CD14-positive monocyte (primary cell): ENCODE results near the gene CKAP2L. TPM values are rescaled to one million over a fixed set of nuclear protein-coding genes. Genes with fewer than 3 reads are reported as not detected.

Source experiments
- DNase-seq, 3 donors: peaks; one replicate each; pipeline ENCODE4 v3.0.0-alpha.2; 2011 to 2022
- H2AFZ ChIP-seq: 2 replicates; pipeline ENCODE4 v1.6.0; 2012; ENCODE audit warnings: mild to moderate bottlenecking, low read depth, low read length, inconsistent platforms; ENCODE audit not compliant: insufficient read depth, poor library complexity, severe bottlenecking
- H3K27ac ChIP-seq, 2 donors: 1 replicate in 1 of 2; 2 replicates in 1 of 2; pipeline ENCODE4 v1.5.1; 2012 to 2013; ENCODE audit warnings: low read length in 2 of 2, control low read depth in 1 of 2, inconsistent platforms in 1 of 2, low read depth in 1 of 2, mild to moderate bottlenecking in 1 of 2
- H3K27me3 ChIP-seq, 2 donors: one replicate each; pipeline versions ENCODE4 v1.6.0 to v1.6.1; 2011 to 2013; ENCODE audit warnings: low read length in 2 of 2; ENCODE audit not compliant: control insufficient read depth in 2 of 2, insufficient read depth in 2 of 2
- H3K36me3 ChIP-seq, 2 donors: replicated peaks in 1 of 2; 1 replicate in 1 of 2; 2 replicates in 1 of 2; pipeline versions ENCODE4 v1.5.1 to v1.6.1; 2012 to 2013; ENCODE audit warnings: low read length in 2 of 2, control low read depth in 1 of 2, inconsistent platforms in 1 of 2, mild to moderate bottlenecking in 1 of 2; ENCODE audit not compliant: insufficient read depth in 2 of 2, control insufficient read depth in 1 of 2
- H3K4me1 ChIP-seq, 2 donors: 1 replicate in 1 of 2; 2 replicates in 1 of 2; pipeline versions ENCODE4 v1.5.1 to v1.6.1; 2012 to 2013; ENCODE audit warnings: low read length in 2 of 2, control low read depth in 1 of 2, inconsistent platforms in 1 of 2, mild to moderate bottlenecking in 1 of 2, moderate library complexity in 1 of 2; ENCODE audit not compliant: insufficient read depth in 2 of 2, control insufficient read depth in 1 of 2
- H3K4me2 ChIP-seq: replicated peaks from 2 replicates; pipeline ENCODE3; 2012; ENCODE audit warnings: low read length, moderate library complexity, mild to moderate bottlenecking; ENCODE audit not compliant: poor library complexity, severe bottlenecking; ENCODE audit errors: extremely low read depth
- H3K4me3 ChIP-seq, 3 experiments: fragments of 200-600 bp in 1 of 3; sonication (generic) in 1 of 3; replicated peaks in 1 of 3; 1 replicate in 2 of 3; 2 replicates in 1 of 3; pipeline ENCODE4 v1.5.1; 2011 to 2013; ENCODE audit warnings: low read length in 3 of 3, mild to moderate bottlenecking in 3 of 3, control low read depth in 2 of 3, low read depth in 2 of 3, inconsistent platforms in 1 of 3, moderate library complexity in 1 of 3
- H3K79me2 ChIP-seq: 2 replicates; pipeline ENCODE4 v1.6.0; 2012; ENCODE audit warnings: mild to moderate bottlenecking, control low read depth, inconsistent platforms, low read length, moderate library complexity; ENCODE audit not compliant: insufficient read depth
- H3K9ac ChIP-seq: 2 replicates; pipeline ENCODE4 v1.6.0; 2017; ENCODE audit warnings: low read length, mild to moderate bottlenecking; ENCODE audit not compliant: insufficient read depth, poor library complexity, severe bottlenecking
- H3K9me3 ChIP-seq, 2 donors: replicated peaks in 1 of 2; 1 replicate in 1 of 2; 2 replicates in 1 of 2; pipeline versions ENCODE4 v1.5.1 to v1.6.1; 2012 to 2013; ENCODE audit warnings: low read length in 2 of 2, control low read depth in 1 of 2; ENCODE audit not compliant: control insufficient read depth in 1 of 2, insufficient read depth in 1 of 2
- H4K20me1 ChIP-seq: 2 replicates; pipeline ENCODE4 v1.6.0; 2012; ENCODE audit warnings: mild to moderate bottlenecking, low read length, control low read depth, moderate library complexity; ENCODE audit not compliant: insufficient read depth
- H3K27ac Mint-ChIP-seq, 7 donors: one replicate each; pipeline ENCODE4 v1.8.0; 2020; ENCODE audit warnings: mild to moderate bottlenecking in 7 of 7, mixed read lengths in 7 of 7, moderate library complexity in 6 of 7, inconsistent platforms in 2 of 7
- H3K27me3 Mint-ChIP-seq, 3 donors: one replicate each; pipeline ENCODE4 v1.8.0; 2021 to 2022; ENCODE audit warnings: low read depth in 3 of 3, mild to moderate bottlenecking in 3 of 3, mixed read lengths in 3 of 3, moderate library complexity in 3 of 3, inconsistent platforms in 1 of 3
- H3K36me3 Mint-ChIP-seq, 2 donors: one replicate each; pipeline ENCODE4 v1.8.0; 2020; ENCODE audit warnings: mixed read lengths in 2 of 2, inconsistent platforms in 1 of 2, mild to moderate bottlenecking in 1 of 2
- H3K4me1 Mint-ChIP-seq: one replicate; pipeline ENCODE4 v1.8.0; 2020; ENCODE audit warnings: mild to moderate bottlenecking, mixed read lengths
- H3K4me3 Mint-ChIP-seq, 2 donors: one replicate each; pipeline ENCODE4 v1.8.0; 2020; ENCODE audit warnings: mild to moderate bottlenecking in 2 of 2, mixed read lengths in 2 of 2, moderate library complexity in 1 of 2
- H3K9me3 Mint-ChIP-seq, 7 donors: one replicate each; pipeline ENCODE4 v1.8.0; 2020 to 2022; ENCODE audit warnings: mixed read lengths in 7 of 7, mild to moderate bottlenecking in 6 of 7, moderate library complexity in 6 of 7, inconsistent platforms in 2 of 7
- WGBS: methylation state at CpG from one replicate; pipeline ENCODE4 v1.1.5; 2013; ENCODE audit warnings: missing lambda C conversion rate; ENCODE audit not compliant: insufficient coverage; 5-methylcytosine and 5-hydroxymethylcytosine counted together
- intact Hi-C, 2 donors: fragments of 100-400 bp; cut with micrococcal nuclease; formaldehyde crosslinking; loops; one replicate each; pipeline versions ENCODE4 v1.15.0 to v1.15.1; 2023
- polyA plus RNA-seq, 3 donors: library from polyadenylated mRNA; depleted of rRNA in 1 of 3; unstranded in 2 of 3; stranded (reverse) in 1 of 3; fragments of 300-500 nt in 2 of 3; fragments of >200 nt in 1 of 3; fragmentation: Illumina TruSeq in 2 of 3; gene quantifications; 1 replicate in 2 of 3; 2 replicates in 1 of 3; pipeline ENCODE4 v1.2.3, GENCODE V29; 2012 to 2021
- TF ChIP-seq, protein P1 (sequence below): fragments of 200-600 bp; IDR thresholded peaks from one replicate; pipeline ENCODE4 v1.8.0; 2022; ENCODE audit warnings: antibody characterized with exemption, mild to moderate bottlenecking

CKAP2L gene
- polyA plus RNA-seq, 3 donors: 0.04 to 0.24 TPM; not detected in 1

DNA sequence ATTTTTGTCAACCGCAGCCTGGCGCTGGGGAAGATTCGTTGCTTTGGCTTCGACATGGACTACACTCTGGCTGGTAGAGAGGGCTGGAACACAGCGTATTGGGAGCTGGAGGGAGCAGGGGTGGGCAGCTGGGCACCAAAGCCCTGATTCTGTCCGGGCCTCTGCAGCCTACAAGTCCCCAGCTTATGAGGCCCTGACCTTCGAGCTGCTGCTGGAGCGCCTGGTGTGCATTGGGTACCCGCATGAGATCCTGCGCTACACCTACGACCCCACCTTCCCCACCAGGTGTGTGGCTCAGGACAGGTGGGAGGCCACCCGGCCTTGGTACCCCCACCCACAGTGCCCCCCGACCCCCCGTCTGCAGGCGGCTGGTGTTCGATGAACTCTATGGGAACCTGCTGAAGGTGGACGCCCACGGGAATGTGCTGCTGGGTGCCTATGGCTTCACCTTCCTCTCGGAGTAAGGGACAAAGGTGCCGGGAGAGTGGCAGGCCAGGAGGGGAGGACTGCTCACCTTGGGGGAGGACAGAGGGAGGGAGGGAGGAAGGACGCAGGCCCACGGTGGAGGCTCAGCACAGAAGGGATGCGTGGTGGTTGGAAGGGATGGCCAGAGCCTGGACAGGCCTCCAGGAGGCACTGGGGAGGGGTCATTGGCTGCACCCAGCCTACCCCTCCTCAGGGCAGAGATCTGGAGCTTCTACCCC, 42.4 kb downstream of the CKAP2L start:
- Mint-ChIP-seq H3K9me3 (no peaks in the 10 kb centered on the region), H3K27ac (no peak overlapping the region), H3K27me3 (peaks cover 0 to 2% (median 0%) of the 10 kb centered on the region in 3 donors), H3K4me1 (peaks cover 51% of the 10 kb centered on the region), H3K4me3 (no peak overlapping the region), H3K36me3 (peaks cover 0 to 2% of the 10 kb centered on the region in 2 donors)
- no peaks in the 10 kb centered on the region for H4K20me1 ChIP-seq
- peaks cover 51 to 55% of the 10 kb centered on the region in 2 donors for H3K4me1 ChIP-seq
- H3K4me2 ChIP-seq: no peak overlapping the region
- intact Hi-C loops: loop anchor here (5.0 to 10.0 kb wide), 2 partner anchors 47 to 50 kb away; no protein-coding TSS in a partner anchor
- 97% methylated on average over 13 of the region's 23 CpGs for WGBS
- DNase-seq: no peak
- TF ChIP-seq, protein P1, sequence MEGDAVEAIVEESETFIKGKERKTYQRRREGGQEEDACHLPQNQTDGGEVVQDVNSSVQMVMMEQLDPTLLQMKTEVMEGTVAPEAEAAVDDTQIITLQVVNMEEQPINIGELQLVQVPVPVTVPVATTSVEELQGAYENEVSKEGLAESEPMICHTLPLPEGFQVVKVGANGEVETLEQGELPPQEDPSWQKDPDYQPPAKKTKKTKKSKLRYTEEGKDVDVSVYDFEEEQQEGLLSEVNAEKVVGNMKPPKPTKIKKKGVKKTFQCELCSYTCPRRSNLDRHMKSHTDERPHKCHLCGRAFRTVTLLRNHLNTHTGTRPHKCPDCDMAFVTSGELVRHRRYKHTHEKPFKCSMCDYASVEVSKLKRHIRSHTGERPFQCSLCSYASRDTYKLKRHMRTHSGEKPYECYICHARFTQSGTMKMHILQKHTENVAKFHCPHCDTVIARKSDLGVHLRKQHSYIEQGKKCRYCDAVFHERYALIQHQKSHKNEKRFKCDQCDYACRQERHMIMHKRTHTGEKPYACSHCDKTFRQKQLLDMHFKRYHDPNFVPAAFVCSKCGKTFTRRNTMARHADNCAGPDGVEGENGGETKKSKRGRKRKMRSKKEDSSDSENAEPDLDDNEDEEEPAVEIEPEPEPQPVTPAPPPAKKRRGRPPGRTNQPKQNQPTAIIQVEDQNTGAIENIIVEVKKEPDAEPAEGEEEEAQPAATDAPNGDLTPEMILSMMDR: no peak
- H3K9me3 ChIP-seq: no peaks in the 10 kb centered on the region
- H3K4me3 ChIP-seq: no peak overlapping the region
- H3K79me2 ChIP-seq: no peaks in the 10 kb centered on the region
- no peak overlapping the region for H3K9ac ChIP-seq
- no peak overlapping the region for H2AFZ ChIP-seq
- no peak overlapping the region for H3K27ac ChIP-seq
- H3K27me3 ChIP-seq: no peaks in the 10 kb centered on the region
- no peaks in the 10 kb centered on the region for H3K36me3 ChIP-seq

DNA sequence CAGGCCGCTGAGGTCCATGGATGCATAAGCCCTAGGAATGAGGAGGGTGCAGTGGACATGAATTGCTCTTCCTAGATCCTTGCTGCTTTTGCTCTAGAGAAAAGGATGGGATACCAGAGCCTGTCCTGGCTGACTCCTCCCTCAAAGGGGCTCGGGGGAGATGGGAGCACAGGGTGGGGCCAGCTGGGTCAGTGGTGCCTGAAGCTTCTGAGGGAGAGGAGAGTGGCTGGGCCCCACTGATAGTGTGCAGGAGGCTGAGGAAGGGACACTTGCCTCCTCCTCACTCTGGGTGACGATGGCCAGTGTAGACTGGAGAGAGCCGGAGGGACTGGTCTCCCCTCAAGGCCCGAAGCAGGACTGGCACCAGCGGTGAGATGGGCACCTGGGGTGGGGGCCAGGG, 43.6 kb downstream of the CKAP2L start, which contains the start of gene NT5DC4:
TSS of gene NT5DC4 (plus strand) at position 236 of the 400 bp plus-strand sequence. CDS start at position 296, 60 bp downstream.
- Histone ChIP-seq H3K79me2 (no peaks in the 10 kb centered on the region), H3K4me2 (no peak within 1 kb of the TSS), H3K27me3 (no peaks in the 10 kb centered on the region), H3K36me3 (no peaks in the 10 kb centered on the region), H3K27ac (no peak within 1 kb of the TSS), H3K9ac (no peak within 1 kb of the TSS), H2AFZ (no peak within 1 kb of the TSS), H3K9me3 (no peaks in the 10 kb centered on the region), H3K4me1 (peaks cover 40 to 43% of the 10 kb centered on the region in 2 donors), H3K4me3 (peak within 1 kb of the TSS in 1 of 3 experiments; percentile 8), H4K20me1 (no peaks in the 10 kb centered on the region)
- DNase-seq: no peak
- 100% methylated on average over 4 of the region's 6 CpGs for WGBS
- H3K4me1 Mint-ChIP-seq: peaks cover 43% of the 10 kb centered on the region
- no peaks in the 10 kb centered on the region for H3K9me3 Mint-ChIP-seq
- H3K27ac Mint-ChIP-seq: peak within 1 kb of the TSS in 4 of 7 donors; percentile 12 to 56 (median 42)
- H3K4me3 Mint-ChIP-seq: no peak within 1 kb of the TSS
- H3K27me3 Mint-ChIP-seq: peaks cover 0 to 2% (median 0%) of the 10 kb centered on the region in 3 donors
- TF ChIP-seq, protein P1: no peak
- H3K36me3 Mint-ChIP-seq: peaks cover 0 to 2% of the 10 kb centered on the region in 2 donors
- intact Hi-C loops: loop anchor here (5.0 to 10.0 kb wide), 2 partner anchors 46 to 48 kb away; no protein-coding TSS in a partner anchor
